ENCODE measurements around the gene KIF7.

DNA sequence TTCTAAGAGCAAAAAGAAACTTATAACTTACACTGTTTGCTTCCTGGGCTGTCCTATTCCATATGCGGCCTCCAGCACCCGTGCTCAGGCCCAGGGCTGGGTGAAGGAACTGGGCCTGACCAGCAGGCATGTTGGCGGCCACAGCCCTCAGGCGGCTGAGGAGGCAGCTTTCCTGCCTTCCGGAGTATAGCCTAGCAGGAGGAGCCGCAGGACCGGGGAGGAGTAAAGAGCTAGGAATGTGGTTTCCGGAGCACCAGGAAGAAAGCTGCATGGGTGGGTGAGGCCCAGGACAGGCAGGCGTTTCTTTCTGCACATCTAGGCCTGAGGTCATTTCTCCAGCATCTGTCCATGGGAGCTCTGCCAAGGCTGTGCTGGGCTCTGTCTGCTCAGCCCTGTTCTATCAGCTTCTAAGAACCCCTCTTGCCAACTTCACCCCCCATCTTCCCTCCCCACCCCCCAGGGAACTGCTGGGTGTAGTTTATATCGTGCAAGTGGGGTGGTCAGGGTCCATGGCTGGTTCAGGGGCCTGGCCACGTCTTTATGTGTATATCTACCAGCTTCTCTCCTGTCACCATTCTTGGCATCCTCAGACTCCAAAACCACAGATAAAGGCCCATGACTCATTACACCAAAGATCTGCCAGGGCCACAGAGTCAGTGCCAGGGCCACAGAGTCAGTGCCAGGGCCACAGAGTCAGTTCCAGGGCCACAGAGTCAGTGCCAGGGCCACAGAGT is 7.8 kb upstream of the KIF7 start:
- TF ChIP-seq POLR2A (IDR thresholded peaks at IDR 0.05; ENCODE audit: low read depth, low read length) (peak; percentile 70), RFX5 (IDR thresholded peaks at IDR 0.05; ENCODE audit: low read depth, low read length) (no peak), RAD21 (IDR thresholded peaks at IDR 0.05; ENCODE audit: low read length) (peak; percentile 6; the same call in 1 of the 2 replicates), NFE2L2 (IDR thresholded peaks at IDR 0.05; ENCODE audit: low read depth, low read length) (no peak), CEBPB (IDR thresholded peaks at IDR 0.05; ENCODE audit: low read depth, low read length) (no peak), SMC3 (IDR thresholded peaks at IDR 0.05; ENCODE audit: low read depth, low read length) (no peak), MAZ (IDR thresholded peaks at IDR 0.05; ENCODE audit: borderline replicate concordance, low read depth, low read length) (peak; percentile 42; the same call in 1 of the 2 replicates), MXI1 (IDR thresholded peaks at IDR 0.05; ENCODE audit: borderline replicate concordance, low read depth, low read length) (no peak), FOS (IDR thresholded peaks at IDR 0.05; ENCODE audit: low read depth, low read length) (no peak), BHLHE40 (IDR thresholded peaks at IDR 0.05; ENCODE audit: low read depth, low read length) (no peak)
- TF ChIP-seq, protein P1, sequence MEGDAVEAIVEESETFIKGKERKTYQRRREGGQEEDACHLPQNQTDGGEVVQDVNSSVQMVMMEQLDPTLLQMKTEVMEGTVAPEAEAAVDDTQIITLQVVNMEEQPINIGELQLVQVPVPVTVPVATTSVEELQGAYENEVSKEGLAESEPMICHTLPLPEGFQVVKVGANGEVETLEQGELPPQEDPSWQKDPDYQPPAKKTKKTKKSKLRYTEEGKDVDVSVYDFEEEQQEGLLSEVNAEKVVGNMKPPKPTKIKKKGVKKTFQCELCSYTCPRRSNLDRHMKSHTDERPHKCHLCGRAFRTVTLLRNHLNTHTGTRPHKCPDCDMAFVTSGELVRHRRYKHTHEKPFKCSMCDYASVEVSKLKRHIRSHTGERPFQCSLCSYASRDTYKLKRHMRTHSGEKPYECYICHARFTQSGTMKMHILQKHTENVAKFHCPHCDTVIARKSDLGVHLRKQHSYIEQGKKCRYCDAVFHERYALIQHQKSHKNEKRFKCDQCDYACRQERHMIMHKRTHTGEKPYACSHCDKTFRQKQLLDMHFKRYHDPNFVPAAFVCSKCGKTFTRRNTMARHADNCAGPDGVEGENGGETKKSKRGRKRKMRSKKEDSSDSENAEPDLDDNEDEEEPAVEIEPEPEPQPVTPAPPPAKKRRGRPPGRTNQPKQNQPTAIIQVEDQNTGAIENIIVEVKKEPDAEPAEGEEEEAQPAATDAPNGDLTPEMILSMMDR (conservative IDR thresholded peaks at IDR 0.05; ENCODE audit: low read depth, low read length): no peak
